ENCODE results near the gene NT5C.

Gene NT5C

DNA sequence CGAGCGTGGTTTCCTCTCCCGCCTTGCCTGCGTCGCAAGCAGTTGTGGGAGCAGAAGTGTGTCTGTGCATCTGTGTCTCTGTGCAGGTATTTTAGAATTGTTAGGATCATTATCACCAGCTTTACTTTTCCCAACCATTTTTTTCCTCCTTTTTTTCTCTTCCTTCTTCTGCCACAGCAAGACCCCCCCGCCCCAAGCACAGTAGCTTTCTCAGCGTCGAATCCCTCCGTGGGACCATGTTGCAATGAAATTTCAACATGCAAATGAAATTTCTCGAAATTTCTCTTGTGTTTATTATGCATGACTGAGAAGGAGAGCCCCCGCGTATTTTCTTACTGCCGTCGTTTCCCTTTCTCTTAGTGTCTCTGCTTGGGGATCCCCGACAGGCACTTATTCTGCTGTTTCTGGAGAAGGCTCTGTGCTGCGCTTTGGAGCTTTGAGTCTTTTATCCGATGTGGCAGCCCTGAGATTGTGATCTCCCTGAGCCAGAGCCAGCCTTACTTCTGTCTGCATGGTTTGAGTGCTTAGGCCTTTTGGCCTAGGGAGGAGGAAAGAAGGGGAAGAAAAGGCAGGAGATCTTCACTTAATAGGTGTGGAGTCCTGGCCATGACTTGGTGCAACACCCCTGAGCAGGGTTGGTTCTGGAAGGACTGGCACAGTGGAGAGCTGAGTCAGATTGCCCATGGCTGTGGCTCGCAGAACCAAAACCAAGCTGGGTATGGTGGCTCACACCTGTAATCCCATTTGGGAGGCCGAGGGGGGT, 16.8 kb downstream of the NT5C start:
- peak overlapping the region; percentile 76 for H3K4me3 ChIP-seq
- peak overlapping the region; percentile 70 to 93 for H3K27ac ChIP-seq
- TF ChIP-seq, protein P1, sequence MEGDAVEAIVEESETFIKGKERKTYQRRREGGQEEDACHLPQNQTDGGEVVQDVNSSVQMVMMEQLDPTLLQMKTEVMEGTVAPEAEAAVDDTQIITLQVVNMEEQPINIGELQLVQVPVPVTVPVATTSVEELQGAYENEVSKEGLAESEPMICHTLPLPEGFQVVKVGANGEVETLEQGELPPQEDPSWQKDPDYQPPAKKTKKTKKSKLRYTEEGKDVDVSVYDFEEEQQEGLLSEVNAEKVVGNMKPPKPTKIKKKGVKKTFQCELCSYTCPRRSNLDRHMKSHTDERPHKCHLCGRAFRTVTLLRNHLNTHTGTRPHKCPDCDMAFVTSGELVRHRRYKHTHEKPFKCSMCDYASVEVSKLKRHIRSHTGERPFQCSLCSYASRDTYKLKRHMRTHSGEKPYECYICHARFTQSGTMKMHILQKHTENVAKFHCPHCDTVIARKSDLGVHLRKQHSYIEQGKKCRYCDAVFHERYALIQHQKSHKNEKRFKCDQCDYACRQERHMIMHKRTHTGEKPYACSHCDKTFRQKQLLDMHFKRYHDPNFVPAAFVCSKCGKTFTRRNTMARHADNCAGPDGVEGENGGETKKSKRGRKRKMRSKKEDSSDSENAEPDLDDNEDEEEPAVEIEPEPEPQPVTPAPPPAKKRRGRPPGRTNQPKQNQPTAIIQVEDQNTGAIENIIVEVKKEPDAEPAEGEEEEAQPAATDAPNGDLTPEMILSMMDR (IDR thresholded peaks at IDR 0.05): no peak
- no peak for DNase-seq (ENCODE audit: low spot score)

DNA sequence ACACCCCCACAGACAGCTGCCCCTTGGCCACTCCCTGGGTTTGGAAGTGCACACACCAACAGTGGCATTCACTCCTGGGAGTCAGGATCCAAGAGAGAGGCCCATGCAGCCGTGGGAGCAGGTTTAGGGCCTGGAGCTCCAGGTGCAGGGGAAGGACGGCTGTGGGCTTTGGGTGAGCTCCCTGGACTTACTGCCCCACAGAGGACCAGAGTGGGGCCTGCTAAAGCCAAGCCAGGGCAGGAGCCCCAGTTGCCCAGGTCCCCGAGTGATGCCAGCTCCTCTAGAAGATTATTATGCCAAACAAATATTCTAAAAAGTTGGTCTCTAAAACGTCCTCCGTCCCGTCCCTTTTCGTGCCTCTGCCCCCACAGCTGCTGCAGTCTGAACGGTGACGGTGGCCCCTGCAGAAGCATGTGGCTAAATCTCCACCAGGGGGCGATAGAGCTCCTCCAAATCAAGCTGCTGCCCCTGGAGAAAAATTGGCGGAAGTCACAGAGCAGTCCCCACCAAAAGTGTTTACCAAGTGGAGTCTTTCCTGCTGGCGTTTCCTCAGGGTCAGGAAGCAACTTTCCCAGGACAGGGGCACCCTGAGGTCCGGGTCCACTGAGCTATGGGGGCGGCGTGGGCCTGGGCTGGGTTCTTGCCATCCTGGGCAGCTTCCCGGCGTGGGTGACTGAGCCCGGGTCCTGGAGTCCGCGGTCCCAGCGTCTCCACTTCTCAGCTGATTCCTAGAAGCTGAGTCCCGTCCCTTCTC, 17.6 kb downstream of the NT5C start:
- TF ChIP-seq, protein P1 (IDR thresholded peaks at IDR 0.05): peak; percentile 95
- H3K4me3 ChIP-seq: peak overlapping the region; percentile 76
- peak; percentile 89 for DNase-seq (ENCODE audit: low spot score)
- peak overlapping the region; percentile 70 to 93 for H3K27ac ChIP-seq

- no peak overlapping the region for H3K27ac ChIP-seq
Measured at GRCh38 chr17:75111777-75112335, 19.7 kb downstream of the NT5C start.

DNA sequence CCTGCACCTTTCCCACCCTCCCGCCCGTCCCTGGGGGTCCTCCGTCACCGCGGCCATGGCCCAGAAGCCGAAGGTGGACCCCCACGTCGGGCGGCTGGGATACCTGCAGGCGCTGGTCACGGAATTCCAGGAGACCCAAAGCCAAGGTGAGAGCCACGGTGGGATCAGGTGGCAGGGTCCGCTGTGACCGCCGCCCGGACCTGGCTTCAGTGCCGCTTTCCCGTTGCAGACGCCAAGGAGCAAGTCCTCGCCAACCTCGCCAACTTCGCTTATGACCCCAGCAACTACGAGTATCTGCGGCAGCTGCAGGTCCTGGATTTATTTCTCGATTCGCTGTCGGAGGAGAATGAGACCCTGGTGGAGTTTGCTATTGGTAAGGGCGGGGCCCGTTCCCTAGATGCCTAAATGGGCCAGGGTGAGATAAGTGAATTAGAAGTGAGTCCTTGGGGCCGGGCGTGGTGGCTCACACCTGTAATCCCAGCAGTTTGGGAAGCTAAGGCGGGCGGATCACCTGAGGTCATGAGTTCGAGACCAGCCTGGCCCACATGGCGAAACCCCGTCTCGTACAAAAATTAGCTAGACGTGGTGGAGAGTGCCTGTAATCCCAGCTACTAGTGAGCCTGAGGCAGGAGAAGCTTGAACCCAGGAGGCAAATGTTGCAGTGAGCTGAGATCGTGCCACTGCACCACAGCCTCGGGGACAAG, 21.2 kb downstream of the NT5C start:
- TF ChIP-seq, protein P1 (IDR thresholded peaks at IDR 0.05): no peak
- no peak for DNase-seq (ENCODE audit: low spot score)
- H3K4me3 ChIP-seq: peak overlapping the region; percentile 87
- H3K27ac ChIP-seq: peak overlapping the region; percentile 32 to 77

More at GRCh38 chr17:75111777-75112335, 19.7 kb downstream of the NT5C start:
- TF ChIP-seq, protein P1 (IDR thresholded peaks at IDR 0.05): no peak
- no peak overlapping the region for H3K4me3 ChIP-seq
- no peak for DNase-seq (ENCODE audit: low spot score)

DNA sequence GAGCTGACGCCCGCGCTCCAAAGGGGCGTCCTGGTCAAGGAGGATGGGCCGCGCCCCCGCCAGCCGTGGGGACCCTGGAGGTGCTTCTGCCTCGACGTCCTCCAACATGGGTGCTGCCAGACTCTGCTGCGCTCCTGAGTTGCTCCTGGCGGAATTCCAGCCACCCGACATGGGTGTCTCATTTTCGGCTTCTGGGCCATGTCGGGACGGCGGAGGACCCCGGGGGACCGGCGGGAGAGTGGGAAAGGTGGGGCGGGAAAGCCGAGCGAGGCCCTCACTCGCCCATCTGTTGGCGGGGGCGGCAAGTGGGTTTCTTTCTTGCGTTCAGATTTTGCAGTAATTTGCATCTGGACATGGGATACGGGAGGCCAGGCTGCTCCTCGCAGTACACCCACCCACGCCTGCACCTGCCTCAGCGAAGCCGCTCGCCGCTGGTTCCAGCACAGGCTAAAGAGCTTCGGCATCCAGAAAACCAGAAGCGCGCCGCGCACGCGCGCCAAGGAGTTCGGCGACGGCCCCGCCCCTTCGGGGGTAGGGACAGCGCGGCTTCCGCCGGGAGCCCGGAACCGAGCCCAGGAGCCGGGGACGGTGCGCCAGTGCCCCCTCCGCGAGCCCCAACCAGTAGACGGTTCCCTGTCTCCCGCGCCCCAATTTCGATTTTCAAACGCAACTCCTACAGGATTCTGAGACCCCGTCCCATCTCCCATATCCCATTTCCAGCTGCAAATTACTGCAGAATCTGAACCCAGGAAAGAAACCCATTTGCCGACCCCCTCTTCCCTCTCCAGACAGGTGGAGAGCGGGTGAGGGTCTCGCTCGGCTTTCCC, 21.9 kb downstream of the NT5C start, which contains the start of gene ARMC7:
Gene ARMC7 (plus strand): TSS at position 563 of the 827 bp plus-strand sequence. CDS start 320 bp downstream, outside the sequence.
- DNase-seq (ENCODE audit: low spot score): peak; percentile 90
- H3K27ac ChIP-seq: peak within 1 kb of the TSS; percentile 32 to 77
- TF ChIP-seq, protein P1 (IDR thresholded peaks at IDR 0.05): no peak
- peak within 1 kb of the TSS; percentile 87 for H3K4me3 ChIP-seq

DNA sequence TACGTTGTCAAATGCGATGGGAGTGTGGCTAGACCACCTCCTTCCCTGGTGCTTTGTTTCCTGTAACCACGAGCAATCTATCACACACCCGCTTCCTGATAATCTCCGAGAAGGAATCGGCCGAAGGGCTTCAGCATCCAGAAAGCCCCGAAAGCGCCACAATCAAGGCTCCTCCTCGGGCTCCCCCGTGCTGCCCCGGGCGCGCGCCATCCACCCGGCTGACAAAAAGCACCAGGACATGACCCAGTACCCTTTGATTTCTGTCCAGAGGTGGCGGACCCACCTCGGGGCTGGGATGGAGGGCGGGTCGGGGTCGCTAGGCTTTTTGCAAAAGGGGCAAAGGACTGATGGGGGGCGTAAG, 22.5 kb downstream of the NT5C start:
- Histone ChIP-seq H3K27ac (no peak overlapping the region), H3K4me3 (peak overlapping the region; percentile 87)
- no peak for DNase-seq (ENCODE audit: low spot score)
- TF ChIP-seq, protein P1 (IDR thresholded peaks at IDR 0.05): no peak
